Transverse colon (tissue), 4 donors: ENCODE results near the gene RUFY3.

Source experiments
- POLR2A ChIP-seq: fragments of 450-650 bp; IDR thresholded peaks from one replicate; pipeline ENCODE4 v1.6.1; 2016; ENCODE audit warnings: antibody characterized with exemption, mild to moderate bottlenecking, moderate library complexity
- POLR2AphosphoS5 ChIP-seq, 3 donors: sonication (generic); formaldehyde crosslinking; IDR thresholded peaks; one replicate each; pipeline ENCODE4 v1.6.1; 2016; ENCODE audit warnings: antibody characterized with exemption in 3 of 3
- TF ChIP-seq, protein P1 (sequence below), 5 experiments: fragments of 200-600 bp in 3 of 5; fragments of 450-650 bp in 2 of 5; sonication (generic) in 3 of 5; IDR thresholded peaks; 1 replicate in 2 of 5; 2 replicates in 3 of 5; pipeline ENCODE4 v1.5.1; 2016 to 2017; ENCODE audit warnings: antibody characterized with exemption in 5 of 5, inconsistent platforms in 3 of 5, mild to moderate bottlenecking in 2 of 5, moderate library complexity in 1 of 5

- TF ChIP-seq, protein P1, sequence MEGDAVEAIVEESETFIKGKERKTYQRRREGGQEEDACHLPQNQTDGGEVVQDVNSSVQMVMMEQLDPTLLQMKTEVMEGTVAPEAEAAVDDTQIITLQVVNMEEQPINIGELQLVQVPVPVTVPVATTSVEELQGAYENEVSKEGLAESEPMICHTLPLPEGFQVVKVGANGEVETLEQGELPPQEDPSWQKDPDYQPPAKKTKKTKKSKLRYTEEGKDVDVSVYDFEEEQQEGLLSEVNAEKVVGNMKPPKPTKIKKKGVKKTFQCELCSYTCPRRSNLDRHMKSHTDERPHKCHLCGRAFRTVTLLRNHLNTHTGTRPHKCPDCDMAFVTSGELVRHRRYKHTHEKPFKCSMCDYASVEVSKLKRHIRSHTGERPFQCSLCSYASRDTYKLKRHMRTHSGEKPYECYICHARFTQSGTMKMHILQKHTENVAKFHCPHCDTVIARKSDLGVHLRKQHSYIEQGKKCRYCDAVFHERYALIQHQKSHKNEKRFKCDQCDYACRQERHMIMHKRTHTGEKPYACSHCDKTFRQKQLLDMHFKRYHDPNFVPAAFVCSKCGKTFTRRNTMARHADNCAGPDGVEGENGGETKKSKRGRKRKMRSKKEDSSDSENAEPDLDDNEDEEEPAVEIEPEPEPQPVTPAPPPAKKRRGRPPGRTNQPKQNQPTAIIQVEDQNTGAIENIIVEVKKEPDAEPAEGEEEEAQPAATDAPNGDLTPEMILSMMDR (IDR thresholded peaks at IDR 0.05), result no peak
- TF ChIP-seq POLR2AphosphoS5 (IDR thresholded peaks at IDR 0.05) (no peak), POLR2A (no peak)
Measured at GRCh38 chr4:70752236-70752635, 30.5 kb downstream of the RUFY3 start.
